PC-9 (cell line): Measurements from ENCODE around the gene NCKAP1.

Experiments used
- EZH2 ChIP-seq: fragments of 200-600 bp; sonication (generic); IDR thresholded peaks from 2 replicates; pipeline ENCODE4 v1.8.0; 2017; ENCODE audit warnings: antibody characterized with exemption, low read depth
- TF ChIP-seq, protein P1 (sequence below): fragments of 200-600 bp; sonication (generic); conservative IDR thresholded peaks from 2 replicates; pipeline ENCODE4 v1.6.1; 2017; ENCODE audit warnings: mixed run types, antibody characterized with exemption, mild to moderate bottlenecking, moderate library complexity

DNA sequence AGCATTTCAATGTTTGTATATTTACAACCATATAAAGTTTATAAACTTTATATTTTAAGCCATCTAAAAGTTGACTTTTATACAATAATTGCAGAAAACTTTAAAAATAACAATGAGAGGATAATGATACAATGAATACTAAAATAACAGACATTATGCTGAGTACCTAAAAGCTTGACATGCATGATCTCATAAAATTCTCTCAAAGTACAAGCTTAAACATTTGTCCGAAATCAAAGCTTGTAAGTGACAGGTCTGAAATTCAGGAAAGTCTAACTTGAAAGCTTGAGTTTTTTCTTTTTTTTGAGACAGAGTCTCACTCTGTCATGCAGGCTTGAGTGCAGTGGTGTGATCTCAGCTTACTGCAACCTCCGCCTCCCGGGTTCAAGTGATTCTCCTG lies 87.7 kb downstream of the NCKAP1 start:
- no peak for TF ChIP-seq EZH2
- TF ChIP-seq, protein P1, sequence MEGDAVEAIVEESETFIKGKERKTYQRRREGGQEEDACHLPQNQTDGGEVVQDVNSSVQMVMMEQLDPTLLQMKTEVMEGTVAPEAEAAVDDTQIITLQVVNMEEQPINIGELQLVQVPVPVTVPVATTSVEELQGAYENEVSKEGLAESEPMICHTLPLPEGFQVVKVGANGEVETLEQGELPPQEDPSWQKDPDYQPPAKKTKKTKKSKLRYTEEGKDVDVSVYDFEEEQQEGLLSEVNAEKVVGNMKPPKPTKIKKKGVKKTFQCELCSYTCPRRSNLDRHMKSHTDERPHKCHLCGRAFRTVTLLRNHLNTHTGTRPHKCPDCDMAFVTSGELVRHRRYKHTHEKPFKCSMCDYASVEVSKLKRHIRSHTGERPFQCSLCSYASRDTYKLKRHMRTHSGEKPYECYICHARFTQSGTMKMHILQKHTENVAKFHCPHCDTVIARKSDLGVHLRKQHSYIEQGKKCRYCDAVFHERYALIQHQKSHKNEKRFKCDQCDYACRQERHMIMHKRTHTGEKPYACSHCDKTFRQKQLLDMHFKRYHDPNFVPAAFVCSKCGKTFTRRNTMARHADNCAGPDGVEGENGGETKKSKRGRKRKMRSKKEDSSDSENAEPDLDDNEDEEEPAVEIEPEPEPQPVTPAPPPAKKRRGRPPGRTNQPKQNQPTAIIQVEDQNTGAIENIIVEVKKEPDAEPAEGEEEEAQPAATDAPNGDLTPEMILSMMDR = no peak
